ENCODE data around the gene EME1.
A peak's percentile ranks its signal among the peaks of the same experiment; 100 is the strongest.
"Not testable (repeated sequence)": the region's sequence is repeated elsewhere in the genome, so short reads cannot be mapped to it uniquely, and the experiment has no call there.

Gene EME1

GRCh38 chr17:50398672-50399071, 25.6 kb downstream of the EME1 start:
- H3K27me3 ChIP-seq (ENCODE audit: low read depth); H3K4me3 ChIP-seq; H3K9me3 ChIP-seq; in situ Hi-C loops (cut with MboI; ENCODE audit: low sequenced_read_pairs); DNase-seq (ENCODE audit: low spot score in 2 of 2): not testable (repeated sequence)
- peaks cover 19% of the 10 kb centered on the region for H3K4me1 ChIP-seq
- H3K36me3 ChIP-seq (replicated peaks): peaks cover 29% of the 10 kb centered on the region

- peaks cover 19% of the 10 kb centered on the region for H3K36me3 ChIP-seq (replicated peaks)
- in situ Hi-C loops (cut with MboI; ENCODE audit: low sequenced_read_pairs); H3K9me3 ChIP-seq; H3K4me3 ChIP-seq; H3K27me3 ChIP-seq (ENCODE audit: low read depth); DNase-seq (ENCODE audit: low spot score in 2 of 2): not testable (repeated sequence)
- H3K4me1 ChIP-seq: peaks cover 19% of the 10 kb centered on the region
These were observed 26.6 kb downstream of the EME1 start for GRCh38 chr17:50399591-50399990.

- not testable (repeated sequence) for H3K9me3 ChIP-seq
These were observed 32.3 kb downstream of the EME1 start for GRCh38 chr17:50405351-50405750.

DNA sequence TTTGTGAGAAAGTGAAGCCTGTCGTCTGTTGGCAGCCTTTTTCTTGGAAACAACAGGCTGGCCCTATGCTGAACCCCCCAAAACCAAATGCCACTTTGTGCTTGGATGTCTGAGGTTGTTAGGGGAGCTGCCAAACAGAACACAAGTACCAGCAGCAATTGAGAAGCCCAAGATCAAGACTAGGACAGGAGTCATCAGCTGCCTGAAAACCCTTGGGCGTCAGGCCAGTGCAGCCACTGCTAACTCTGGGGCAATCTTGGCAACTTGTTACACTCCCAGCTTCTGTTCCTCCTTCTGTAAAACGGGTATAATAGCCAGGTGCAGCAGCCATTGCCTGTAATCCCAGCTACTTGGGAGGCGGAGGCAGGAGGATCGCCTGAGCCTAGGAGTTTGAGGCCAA, 33.5 kb downstream of the EME1 start:
- Histone ChIP-seq H3K4me3 (no peak overlapping the region), H3K4me1 (peaks cover 5% of the 10 kb centered on the region), H3K27me3 (ENCODE audit: low read depth) (peaks cover 3% of the 10 kb centered on the region), H3K9me3 (no peaks in the 10 kb centered on the region), H3K36me3 (replicated peaks) (no peaks in the 10 kb centered on the region)
- no peak for DNase-seq (ENCODE audit: low spot score in 2 of 2)
- in situ Hi-C loops (cut with MboI; ENCODE audit: low sequenced_read_pairs): no loop called here

More at GRCh38 chr17:50405351-50405750, 32.3 kb downstream of the EME1 start:
- H3K4me1 ChIP-seq; H3K36me3 ChIP-seq (replicated peaks); H3K4me3 ChIP-seq; in situ Hi-C loops (cut with MboI; ENCODE audit: low sequenced_read_pairs); DNase-seq (ENCODE audit: low spot score in 2 of 2); H3K27me3 ChIP-seq (ENCODE audit: low read depth): not testable (repeated sequence)

DNA sequence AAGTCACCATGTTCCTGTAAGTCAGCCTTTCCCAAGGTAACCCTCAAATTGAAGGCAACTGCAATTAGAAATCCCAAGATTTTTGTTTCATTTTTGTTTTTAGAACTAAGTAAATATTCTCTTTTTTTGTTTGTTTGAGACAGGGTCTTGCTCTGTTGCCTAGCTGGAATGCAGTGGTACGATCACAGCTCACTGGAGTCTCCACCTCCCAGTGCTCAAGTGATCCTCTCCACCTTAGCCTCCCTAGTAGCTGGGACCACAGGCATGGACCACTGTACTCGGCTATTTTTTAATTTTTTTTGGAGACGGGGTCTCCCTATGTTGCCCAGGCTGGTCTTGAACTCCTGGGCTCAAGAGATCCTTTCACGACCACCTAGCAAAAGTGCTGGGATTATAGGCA, 34.9 kb downstream of the EME1 start:
- peaks cover 3% of the 10 kb centered on the region for H3K4me1 ChIP-seq
- no peaks in the 10 kb centered on the region for H3K36me3 ChIP-seq (replicated peaks)
- no peak for DNase-seq (ENCODE audit: low spot score in 2 of 2)
- H3K4me3 ChIP-seq: no peak overlapping the region
- peaks cover 5% of the 10 kb centered on the region for H3K27me3 ChIP-seq (ENCODE audit: low read depth)
- H3K9me3 ChIP-seq: no peaks in the 10 kb centered on the region
- in situ Hi-C loops (cut with MboI; ENCODE audit: low sequenced_read_pairs): no loop called here

- in situ Hi-C loops (cut with MboI; ENCODE audit: low sequenced_read_pairs): no loop called here
- Histone ChIP-seq H3K36me3 (replicated peaks) (no peaks in the 10 kb centered on the region), H3K9me3 (no peaks in the 10 kb centered on the region), H3K4me3 (no peak overlapping the region), H3K27me3 (ENCODE audit: low read depth) (peaks cover 2% of the 10 kb centered on the region; the same call in 1 of the 2 replicates), H3K4me1 (no peaks in the 10 kb centered on the region)
- DNase-seq (ENCODE audit: low spot score in 2 of 2): no peak
These were observed 39.2 kb downstream of the EME1 start for GRCh38 chr17:50412188-50412732.

DNA sequence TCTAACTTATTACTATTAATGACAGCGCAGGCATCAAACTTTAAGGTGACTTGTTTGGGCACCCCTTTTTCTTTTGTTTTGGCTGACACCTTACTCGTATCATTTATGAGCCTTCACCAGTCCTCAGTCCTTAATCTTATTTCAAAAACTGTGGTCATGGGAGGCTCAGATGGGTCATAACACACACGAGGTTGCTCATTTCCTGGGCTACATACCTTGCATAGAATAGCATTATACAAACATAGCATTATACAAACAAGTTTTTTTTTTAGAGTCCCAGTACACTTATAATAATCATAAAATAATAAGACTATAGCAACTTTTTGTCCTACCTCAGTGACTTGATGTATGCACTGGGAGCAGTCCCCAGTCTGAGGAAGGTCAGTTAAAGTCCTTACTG, 41.8 kb downstream of the EME1 start:
- in situ Hi-C loops (cut with MboI; ENCODE audit: low sequenced_read_pairs): no loop called here

DNA sequence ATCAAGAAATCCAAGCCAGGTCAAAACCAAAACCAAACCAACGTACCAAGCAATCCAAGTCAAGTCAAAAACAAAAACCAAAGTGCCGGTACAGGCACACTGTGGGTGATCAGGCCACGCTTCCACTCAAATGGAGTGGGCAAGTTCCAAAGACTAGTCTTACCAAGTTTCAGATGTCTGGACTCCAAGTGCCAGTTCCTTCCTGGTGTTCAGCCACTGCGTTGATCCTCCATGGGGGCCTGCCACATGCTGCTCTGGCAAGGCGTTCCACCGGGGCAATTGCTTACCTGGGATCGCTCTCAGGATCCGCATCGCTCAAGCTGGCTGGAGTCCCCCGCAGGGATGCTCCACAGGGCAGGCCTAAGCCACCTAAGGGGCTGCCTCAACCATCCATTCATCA, 46.5 kb downstream of the EME1 start:
- H3K9me3 ChIP-seq; H3K4me1 ChIP-seq; H3K36me3 ChIP-seq (replicated peaks); in situ Hi-C loops (cut with MboI; ENCODE audit: low sequenced_read_pairs); DNase-seq (ENCODE audit: low spot score in 2 of 2); H3K4me3 ChIP-seq; H3K27me3 ChIP-seq (ENCODE audit: low read depth): not testable (repeated sequence)

More for the DNA sequence above, 41.8 kb downstream of the EME1 start:
- DNase-seq (ENCODE audit: low spot score in 2 of 2): no peak
- Histone ChIP-seq H3K4me1 (no peaks in the 10 kb centered on the region), H3K27me3 (ENCODE audit: low read depth) (peaks cover 2% of the 10 kb centered on the region; the same call in 1 of the 2 replicates), H3K36me3 (replicated peaks) (no peaks in the 10 kb centered on the region), H3K4me3 (no peak overlapping the region), H3K9me3 (no peaks in the 10 kb centered on the region)

DNA sequence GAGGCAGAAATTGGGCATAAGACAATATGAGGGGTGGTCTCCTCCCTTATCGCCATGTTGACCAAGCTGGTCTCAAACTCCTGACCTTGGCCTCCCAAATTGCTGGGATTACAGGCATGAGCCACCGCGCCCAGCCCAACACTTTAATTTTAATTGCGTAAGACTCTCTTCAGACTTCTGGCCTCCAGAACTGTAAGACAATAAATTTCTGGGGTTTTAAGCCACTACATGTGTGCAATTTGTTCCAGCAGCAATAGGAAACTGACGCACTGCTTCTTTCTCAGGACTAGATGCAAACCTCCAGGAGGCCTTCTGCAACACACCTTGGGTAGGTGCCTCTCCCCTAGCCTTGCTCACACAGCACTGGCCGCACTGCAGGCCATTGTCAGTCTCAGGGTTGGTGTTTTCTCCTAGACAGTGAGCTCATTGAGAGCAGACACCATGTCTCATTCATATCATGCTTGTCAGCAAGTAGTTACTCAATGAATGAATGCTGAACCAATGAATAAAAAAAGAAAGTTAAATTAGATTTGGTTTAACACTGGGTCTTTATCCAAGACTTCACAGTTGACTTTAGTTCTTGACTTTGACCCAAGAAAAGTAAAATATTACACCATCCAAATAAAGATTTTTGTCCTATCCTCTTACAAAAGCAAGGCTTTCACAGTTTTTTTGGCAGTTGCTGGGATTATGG, 47.5 kb downstream of the EME1 start:
- H3K9me3 ChIP-seq: no peaks in the 10 kb centered on the region
- DNase-seq (ENCODE audit: low spot score in 2 of 2): no peak
- in situ Hi-C loops (cut with MboI; ENCODE audit: low sequenced_read_pairs): no loop called here
- no peak overlapping the region for H3K4me3 ChIP-seq
- no peaks in the 10 kb centered on the region for H3K27me3 ChIP-seq (ENCODE audit: low read depth)
- H3K36me3 ChIP-seq (replicated peaks): no peaks in the 10 kb centered on the region
- peaks cover 9% of the 10 kb centered on the region; the same call in 1 of the 2 replicates for H3K4me1 ChIP-seq

- Histone ChIP-seq H3K9me3 (no peaks in the 10 kb centered on the region), H3K4me3 (no peak overlapping the region), H3K4me1 (peaks cover 11% of the 10 kb centered on the region; the same call in 1 of the 2 replicates), H3K36me3 (replicated peaks) (no peaks in the 10 kb centered on the region), H3K27me3 (ENCODE audit: low read depth) (no peaks in the 10 kb centered on the region)
- in situ Hi-C loops (cut with MboI; ENCODE audit: low sequenced_read_pairs): no loop called here
- DNase-seq (ENCODE audit: low spot score in 2 of 2): peak in 1 of 2 experiments; percentile 22
These were observed 48.5 kb downstream of the EME1 start for GRCh38 chr17:50421308-50422051.

DNA sequence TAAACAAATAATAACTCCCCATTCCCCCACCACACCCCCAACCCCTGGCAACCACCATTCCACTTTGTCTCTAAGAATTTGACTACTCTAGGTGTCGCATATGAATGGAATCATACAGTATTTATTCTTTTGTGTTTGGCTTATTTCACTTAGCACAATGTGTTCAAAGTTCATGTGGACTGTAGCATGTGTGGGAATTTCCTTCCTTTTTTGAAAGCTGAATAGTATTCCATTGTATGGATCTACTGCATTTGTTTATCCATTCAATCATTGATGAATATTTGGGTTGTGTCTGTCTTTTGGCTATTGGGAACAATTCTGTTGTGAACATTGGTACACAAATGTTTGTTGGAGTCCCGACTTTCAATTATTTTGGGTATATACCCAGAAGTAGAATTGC, 49.7 kb downstream of the EME1 start:
- Histone ChIP-seq H3K4me3 (no peak overlapping the region), H3K36me3 (replicated peaks) (no peaks in the 10 kb centered on the region), H3K9me3 (no peaks in the 10 kb centered on the region), H3K4me1 (peaks cover 11% of the 10 kb centered on the region; the same call in 1 of the 2 replicates), H3K27me3 (ENCODE audit: low read depth) (no peaks in the 10 kb centered on the region)
- no peak for DNase-seq (ENCODE audit: low spot score in 2 of 2)
- in situ Hi-C loops (cut with MboI; ENCODE audit: low sequenced_read_pairs): no loop called here

DNA sequence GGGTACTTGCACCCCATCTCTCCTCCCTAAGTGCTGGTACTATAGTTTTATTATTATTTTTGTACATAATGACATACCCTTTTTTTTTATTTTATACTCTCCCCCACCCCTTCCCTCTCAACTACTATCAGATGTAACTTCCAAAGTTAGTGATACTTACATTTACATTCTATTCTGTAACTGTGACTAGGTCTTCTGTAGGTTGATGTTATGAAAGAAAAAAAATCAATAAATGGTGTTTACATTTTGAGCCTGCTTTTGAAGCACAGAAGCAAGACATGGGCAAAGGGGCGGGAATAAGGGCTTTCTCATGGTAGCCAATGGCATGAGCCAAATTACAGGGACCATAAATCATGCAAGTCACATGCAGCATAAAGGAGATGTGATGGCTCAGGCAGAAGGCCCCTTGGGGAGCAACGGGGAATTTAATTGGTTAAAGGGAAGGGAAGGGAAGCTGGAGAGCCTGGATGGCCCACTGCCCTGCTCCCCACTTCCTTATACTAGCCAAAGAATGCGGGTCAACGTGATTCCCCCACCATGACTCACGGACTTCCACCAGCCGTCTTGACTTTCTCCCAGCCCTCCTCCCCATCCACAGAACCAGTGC, 50.6 kb downstream of the EME1 start:
- H3K4me1 ChIP-seq: peaks cover 11% of the 10 kb centered on the region; the same call in 1 of the 2 replicates
- peak; percentile 15 to 40 for DNase-seq (ENCODE audit: low spot score in 2 of 2)

DNA sequence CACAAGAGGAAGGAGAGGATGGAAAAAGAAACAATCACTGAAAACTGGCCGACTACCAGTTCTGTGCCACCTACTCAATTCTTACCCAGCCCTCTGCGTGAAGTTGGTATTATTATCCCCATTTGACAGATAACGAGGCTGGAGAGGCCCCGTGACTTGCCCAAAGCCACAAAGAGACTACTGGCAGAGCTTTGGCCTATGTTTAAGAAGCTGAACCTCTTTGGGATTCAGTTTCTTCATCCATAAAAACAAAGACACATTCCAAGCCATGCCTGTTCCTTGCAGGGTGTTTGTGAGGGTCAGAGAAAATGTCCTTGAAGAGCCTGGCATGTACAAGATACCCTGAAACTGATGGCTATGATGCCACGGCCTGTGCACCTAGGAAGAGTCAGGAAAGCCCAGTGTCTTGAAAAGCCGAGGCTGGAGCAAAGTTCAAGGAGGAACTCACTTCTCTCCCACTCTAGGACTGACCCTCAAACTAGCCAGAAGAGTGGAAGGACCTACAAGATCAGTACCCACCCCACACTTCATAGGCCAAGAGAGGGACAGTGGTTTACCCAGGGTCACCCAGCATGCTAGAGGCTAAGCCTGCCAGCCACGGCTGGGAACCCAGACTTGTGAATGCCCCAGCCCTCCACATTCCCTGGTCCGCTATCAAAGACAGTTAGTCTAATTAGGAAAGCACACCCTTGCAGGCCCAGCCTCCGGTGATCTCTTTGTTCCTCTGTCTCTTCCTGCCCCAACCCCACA, 51.4 kb downstream of the EME1 start:
- in situ Hi-C loops (cut with MboI; ENCODE audit: low sequenced_read_pairs): no loop called here
- H3K27me3 ChIP-seq (ENCODE audit: low read depth): no peaks in the 10 kb centered on the region

More for the DNA sequence above, 50.6 kb downstream of the EME1 start:
- in situ Hi-C loops (cut with MboI; ENCODE audit: low sequenced_read_pairs): no loop called here
- Histone ChIP-seq H3K36me3 (replicated peaks) (no peaks in the 10 kb centered on the region), H3K9me3 (no peaks in the 10 kb centered on the region), H3K4me3 (no peak overlapping the region), H3K27me3 (ENCODE audit: low read depth) (no peaks in the 10 kb centered on the region)

More for the DNA sequence above, 51.4 kb downstream of the EME1 start:
- peaks cover 11% of the 10 kb centered on the region; the same call in 1 of the 2 replicates for H3K4me1 ChIP-seq
- H3K9me3 ChIP-seq: no peaks in the 10 kb centered on the region
- no peaks in the 10 kb centered on the region for H3K36me3 ChIP-seq (replicated peaks)
- H3K4me3 ChIP-seq: no peak overlapping the region
- DNase-seq (ENCODE audit: low spot score in 2 of 2): no peak

All from HAP-1 (cell line).